ENCODE measurements around the gene SPRR1A. TPM values are rescaled to one million over a fixed set of nuclear protein-coding genes. Genes with fewer than 3 reads are reported as not detected.

The SPRR1A gene
- total and polyA plus RNA-seq, 2 of the 13 experiments (the other 11 are each of a cell fraction or from before 2014, with no cell fraction given): not detected

GRCh38 chr1:153025797-153026196 is 41.9 kb downstream of the SPRR1A start:
- Histone ChIP-seq H3K27me3 (ENCODE audit: control insufficient read depth in 1 of 2, insufficient read depth in 2 of 2, low read length in 2 of 2) (no peaks in the 10 kb centered on the region), H4K20me1 (ENCODE audit: insufficient read depth, low read length) (no peaks in the 10 kb centered on the region), H3K27ac (ENCODE audit: extremely low read length, insufficient read depth, low read length) (no peak overlapping the region), H3K36me3 (replicated peaks in 1 of 2; ENCODE audit: control insufficient read depth in 1 of 2, insufficient read depth in 2 of 2, low read length in 2 of 2) (no peaks in the 10 kb centered on the region), H2AFZ (ENCODE audit: low read length) (no peak overlapping the region), H3K4me1 (ENCODE audit: insufficient read depth, low read length) (no peaks in the 10 kb centered on the region), H3K9me3 (ENCODE audit: low read length) (no peaks in the 10 kb centered on the region), H3K79me2 (ENCODE audit: insufficient read depth, low read length) (no peaks in the 10 kb centered on the region), H3K4me2 (ENCODE audit: low read depth, low read length) (no peak overlapping the region), H3K9ac (ENCODE audit: insufficient read depth, low read depth, low read length) (no peak overlapping the region), H3K4me3 (replicated peaks in 1 of 3; ENCODE audit: insufficient read depth in 1 of 3, low read depth in 2 of 3, low read length in 3 of 3) (no peak overlapping the region)
- POLR2A ChIA-PET: no interaction called here
- 5% methylated on average over 1 of the region's 1 CpG for WGBS (ENCODE audit: low lambda C conversion rate)
- TF ChIP-seq ZNF788 (CRISPR knock-in tag; IDR thresholded peaks at IDR 0.05; ENCODE audit: borderline replicate concordance): no peak
- no peak for TF ChIP-seq ZBTB26 (CRISPR knock-in tag; IDR thresholded peaks at IDR 0.05; ENCODE audit: borderline replicate concordance)
- no peak for TF ChIP-seq ZNF282 (IDR thresholded peaks at IDR 0.05; ENCODE audit: partially characterized antibody)
- no peak for TF ChIP-seq ZNF496 (CRISPR knock-in tag; IDR thresholded peaks at IDR 0.05; ENCODE audit: insufficient replicate concordance)
- TF ChIP-seq ZEB1 (IDR thresholded peaks at IDR 0.05; ENCODE audit: insufficient replicate concordance, low read depth): no peak
- TF ChIP-seq GZF1 (CRISPR knock-in tag; IDR thresholded peaks at IDR 0.05): no peak
- TF ChIP-seq ZNF775 (CRISPR knock-in tag; IDR thresholded peaks at IDR 0.05; ENCODE audit: borderline replicate concordance): no peak
- no peak for TF ChIP-seq SKI (IDR thresholded peaks at IDR 0.05; ENCODE audit: partially characterized antibody)
- no peak for TF ChIP-seq ZNF468 (CRISPR knock-in tag; IDR thresholded peaks at IDR 0.05)
- no peak for TF ChIP-seq KDM6A (CRISPR knock-in tag; IDR thresholded peaks at IDR 0.05; ENCODE audit: low read depth)
- no peak for TF ChIP-seq ZNF362 (CRISPR knock-in tag; IDR thresholded peaks at IDR 0.05; ENCODE audit: borderline replicate concordance)
- in situ Hi-C loops (cut with HindIII; ENCODE audit: extremely low pct_ligation_motif_present, low pct_unique_long_range_greater_than_20kb) (no loop called here), intact Hi-C loops (cut with micrococcal nuclease; ENCODE audit: unreplicated experiment) (no loop called here)
- no peak for ATAC-seq
- no TSS peak for BruUV-seq (replicated peaks)
- no peak for DNase-seq (ENCODE audit: low spot score)
- CTCF ChIA-PET (ENCODE audit: low intra/inter-chr PET ratio, low total read pairs): no interaction called here
- FAIRE-seq: no peak

Data from HepG2 (cell line).